Loucy (cell line): Measurements from ENCODE around the gene ERICH6B.

Experiments used
- H2AFZ ChIP-seq: fragments of 200-600 bp; sonication (generic); 2 replicates; pipeline ENCODE4 v1.6.0; 2016; ENCODE audit warnings: antibody characterized with exemption, mild to moderate bottlenecking, low read length, moderate library complexity
- H3F3A ChIP-seq: fragments of 200-600 bp; 2 replicates; pipeline ENCODE4 v1.6.0; 2016; ENCODE audit warnings: antibody characterized with exemption, low read depth, mild to moderate bottlenecking
- H3K27me3 ChIP-seq: fragments of 200-600 bp; sonication (generic); 2 replicates; pipeline ENCODE4 v1.6.1; 2014; ENCODE audit warnings: low read length, mild to moderate bottlenecking; ENCODE audit not compliant: insufficient read depth, poor library complexity, severe bottlenecking
- H3K36me3 ChIP-seq: fragments of 200-600 bp; sonication (generic); 2 replicates; pipeline ENCODE4 v1.6.1; 2016; ENCODE audit warnings: low read length; ENCODE audit not compliant: insufficient read depth
- H3K4me1 ChIP-seq: fragments of 200-600 bp; sonication (generic); 2 replicates; pipeline ENCODE4 v1.5.1; 2014; ENCODE audit warnings: low read length, mild to moderate bottlenecking; ENCODE audit not compliant: insufficient read depth, poor library complexity, severe bottlenecking
- H3K4me2 ChIP-seq: fragments of 200-600 bp; sonication (generic); 2 replicates; pipeline ENCODE4 v1.6.0; 2014; ENCODE audit warnings: antibody characterized with exemption, low read length, low read depth, mild to moderate bottlenecking; ENCODE audit not compliant: poor library complexity, severe bottlenecking
- H3K4me3 ChIP-seq: fragments of 200-600 bp; sonication (generic); 2 replicates; pipeline ENCODE4 v1.5.1; 2014; ENCODE audit warnings: low read length, mild to moderate bottlenecking, mixed read lengths; ENCODE audit not compliant: poor library complexity, severe bottlenecking
- H3K79me2 ChIP-seq: fragments of 200-600 bp; sonication (generic); 2 replicates; pipeline ENCODE4 v1.6.1; 2014; ENCODE audit warnings: low read length; ENCODE audit not compliant: insufficient read depth
- H3K9ac ChIP-seq: fragments of 200-600 bp; sonication (generic); 2 replicates; pipeline ENCODE4 v1.6.0; 2014; ENCODE audit warnings: mild to moderate bottlenecking, low read depth, low read length, moderate library complexity; ENCODE audit not compliant: poor library complexity, severe bottlenecking
- H3K9me2 ChIP-seq: fragments of 200-600 bp; sonication (generic); replicated peaks from 2 replicates; pipeline ENCODE4 v1.6.1; 2016; ENCODE audit warnings: low read depth, low read length, mixed read lengths
- H3K9me3 ChIP-seq: fragments of 200-600 bp; sonication (generic); 2 replicates; pipeline ENCODE4 v1.6.1; 2014; ENCODE audit warnings: mild to moderate bottlenecking, antibody characterized with exemption, low read length, low read depth; ENCODE audit not compliant: insufficient read depth
- H4K20me1 ChIP-seq: fragments of 200-600 bp; sonication (generic); 2 replicates; pipeline ENCODE4 v1.6.0; 2014; ENCODE audit warnings: antibody characterized with exemption, low read length, mild to moderate bottlenecking; ENCODE audit not compliant: insufficient read depth, poor library complexity, severe bottlenecking
- EZH2phosphoT487 ChIP-seq: fragments of 200-600 bp; IDR thresholded peaks from 2 replicates; pipeline ENCODE4 v1.6.1; 2018; ENCODE audit warnings: antibody characterized with exemption, mild to moderate bottlenecking, moderate library complexity, borderline replicate concordance
- TF ChIP-seq, protein P1 (sequence below): fragments of 200-600 bp; sonication (generic); conservative IDR thresholded peaks from 2 replicates; pipeline ENCODE4 v1.5.1; 2014; ENCODE audit warnings: mild to moderate bottlenecking, antibody characterized with exemption, low read length

ERICH6B gene

DNA sequence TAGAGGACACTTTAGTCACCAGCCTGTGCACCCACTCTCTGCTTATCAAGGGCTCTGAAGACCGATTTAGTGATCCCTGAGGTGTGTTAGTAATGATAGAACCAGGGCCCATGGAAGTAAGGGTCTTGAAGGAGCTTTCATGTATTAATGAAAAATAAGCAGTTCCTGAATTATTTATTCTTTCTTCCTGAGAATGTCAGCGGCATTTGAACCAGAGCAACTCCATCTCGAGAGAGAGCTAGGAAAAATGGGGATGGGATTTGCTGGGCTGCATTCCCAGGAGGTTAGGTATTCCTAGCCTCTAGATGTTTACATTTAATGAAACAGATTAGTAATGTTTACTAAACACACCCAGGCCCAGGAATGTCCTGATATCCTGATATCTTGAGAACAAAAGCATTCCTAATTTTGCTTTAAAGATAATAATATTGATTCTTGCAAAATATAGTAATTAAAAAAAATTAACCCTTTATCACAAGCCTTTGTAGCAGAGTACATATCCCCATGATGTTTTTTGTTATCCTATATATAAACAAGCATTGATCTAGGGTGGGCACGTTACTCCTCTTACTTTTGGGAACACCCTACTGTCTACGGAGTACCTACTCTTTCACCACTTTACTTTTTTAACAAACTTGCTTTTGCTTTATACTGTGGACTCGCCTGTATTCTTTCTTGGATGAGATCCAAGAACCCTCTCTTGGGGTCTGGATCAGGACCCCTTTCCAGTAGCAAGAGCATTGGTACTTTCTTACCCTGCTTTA is 87.7 kb downstream of the ERICH6B start:
- TF ChIP-seq, protein P1, sequence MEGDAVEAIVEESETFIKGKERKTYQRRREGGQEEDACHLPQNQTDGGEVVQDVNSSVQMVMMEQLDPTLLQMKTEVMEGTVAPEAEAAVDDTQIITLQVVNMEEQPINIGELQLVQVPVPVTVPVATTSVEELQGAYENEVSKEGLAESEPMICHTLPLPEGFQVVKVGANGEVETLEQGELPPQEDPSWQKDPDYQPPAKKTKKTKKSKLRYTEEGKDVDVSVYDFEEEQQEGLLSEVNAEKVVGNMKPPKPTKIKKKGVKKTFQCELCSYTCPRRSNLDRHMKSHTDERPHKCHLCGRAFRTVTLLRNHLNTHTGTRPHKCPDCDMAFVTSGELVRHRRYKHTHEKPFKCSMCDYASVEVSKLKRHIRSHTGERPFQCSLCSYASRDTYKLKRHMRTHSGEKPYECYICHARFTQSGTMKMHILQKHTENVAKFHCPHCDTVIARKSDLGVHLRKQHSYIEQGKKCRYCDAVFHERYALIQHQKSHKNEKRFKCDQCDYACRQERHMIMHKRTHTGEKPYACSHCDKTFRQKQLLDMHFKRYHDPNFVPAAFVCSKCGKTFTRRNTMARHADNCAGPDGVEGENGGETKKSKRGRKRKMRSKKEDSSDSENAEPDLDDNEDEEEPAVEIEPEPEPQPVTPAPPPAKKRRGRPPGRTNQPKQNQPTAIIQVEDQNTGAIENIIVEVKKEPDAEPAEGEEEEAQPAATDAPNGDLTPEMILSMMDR, result no peak
- TF ChIP-seq EZH2phosphoT487, result no peak
- Histone ChIP-seq H3K27me3 (no peaks in the 10 kb centered on the region), H3K4me1 (no peaks in the 10 kb centered on the region), H3K9me3 (no peaks in the 10 kb centered on the region), H2AFZ (no peak overlapping the region), H4K20me1 (no peaks in the 10 kb centered on the region), H3K9me2 (no peaks in the 10 kb centered on the region), H3K36me3 (peaks cover 73% of the 10 kb centered on the region; the same call in 1 of the 2 replicates), H3F3A (no peaks in the 10 kb centered on the region), H3K79me2 (no peaks in the 10 kb centered on the region), H3K4me2 (no peak overlapping the region), H3K4me3 (no peak overlapping the region), H3K9ac (no peak overlapping the region)

DNA sequence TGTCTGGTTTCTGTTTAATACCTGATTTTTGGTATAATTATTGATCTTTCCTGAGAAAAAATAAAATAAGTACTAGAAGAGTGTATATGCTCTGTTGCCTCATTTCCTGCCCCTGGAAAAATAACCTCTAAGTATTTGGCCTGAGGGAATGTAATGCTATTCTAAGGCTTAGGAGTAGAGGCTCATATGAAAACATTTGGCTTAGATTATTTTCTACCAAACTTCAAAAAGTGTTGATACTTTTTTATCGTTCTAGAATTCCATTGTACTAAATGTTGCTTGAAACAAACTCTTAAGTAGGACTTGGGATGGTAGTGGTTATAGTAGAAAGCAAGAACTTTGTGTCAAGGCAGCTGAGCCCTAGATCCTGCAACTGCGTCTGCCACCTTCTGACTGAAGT is 93.0 kb downstream of the ERICH6B start:
- H3K4me1 ChIP-seq, result no peaks in the 10 kb centered on the region

DNA sequence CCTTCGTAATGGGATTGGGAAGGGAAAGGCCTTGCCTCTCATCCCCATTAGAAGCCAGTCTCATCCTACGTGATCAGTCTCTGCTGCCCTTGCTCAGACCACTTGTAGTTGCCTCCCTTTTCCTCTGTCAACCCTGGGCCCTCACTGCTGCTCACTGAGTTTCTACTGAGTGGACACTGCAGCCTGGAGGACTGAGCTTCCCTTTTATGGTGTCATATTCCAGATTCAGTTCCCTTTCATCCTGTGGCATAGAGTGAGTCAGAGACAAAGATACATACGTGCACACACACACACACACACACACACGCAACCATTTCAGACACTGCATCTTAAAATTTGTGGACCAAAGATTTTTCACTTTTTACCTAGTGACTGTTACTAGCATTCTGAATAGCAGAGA is 94.2 kb downstream of the ERICH6B start:
- no peak overlapping the region for H3K9ac ChIP-seq
- H3F3A ChIP-seq, result no peaks in the 10 kb centered on the region
- no peaks in the 10 kb centered on the region for H3K27me3 ChIP-seq
- H3K9me3 ChIP-seq, result no peaks in the 10 kb centered on the region
- no peaks in the 10 kb centered on the region for H3K9me2 ChIP-seq
- H3K4me3 ChIP-seq, result no peak overlapping the region
- no peaks in the 10 kb centered on the region for H3K4me1 ChIP-seq
- H3K4me2 ChIP-seq, result no peak overlapping the region
- no peak overlapping the region for H2AFZ ChIP-seq
- no peak for TF ChIP-seq EZH2phosphoT487
- TF ChIP-seq, protein P1, result no peak
- no peaks in the 10 kb centered on the region for H4K20me1 ChIP-seq
- H3K36me3 ChIP-seq, result peaks cover 69% of the 10 kb centered on the region; the same call in 1 of the 2 replicates
- H3K79me2 ChIP-seq, result no peaks in the 10 kb centered on the region

More for the DNA sequence above, 93.0 kb downstream of the ERICH6B start:
- Histone ChIP-seq H3K9me3 (no peaks in the 10 kb centered on the region), H2AFZ (no peak overlapping the region), H3F3A (no peaks in the 10 kb centered on the region), H3K4me3 (no peak overlapping the region), H3K27me3 (no peaks in the 10 kb centered on the region), H3K79me2 (no peaks in the 10 kb centered on the region), H3K4me2 (no peak overlapping the region), H3K36me3 (peaks cover 67% of the 10 kb centered on the region; the same call in 1 of the 2 replicates), H3K9me2 (no peaks in the 10 kb centered on the region), H4K20me1 (no peaks in the 10 kb centered on the region), H3K9ac (no peak overlapping the region)
- no peak for TF ChIP-seq EZH2phosphoT487
- TF ChIP-seq, protein P1, result no peak
